Neural cell (in vitro differentiated cells): ENCODE results near the gene EPHX1. TPM values are rescaled to one million over a fixed set of nuclear protein-coding genes. Genes with fewer than 3 reads are reported as not detected.

ENCODE experiments used
- H2AFZ ChIP-seq: fragments of 200-600, 300-800 bp; sonication (generic), shearing (Covaris generic); 2 replicates; pipeline ENCODE4 v1.6.0; 2014; ENCODE audit warnings: low read depth, mild to moderate bottlenecking, antibody characterized with exemption, low read length, moderate library complexity
- H3F3A ChIP-seq: fragments of 200-600 bp; shearing (Covaris generic); 2 replicates; pipeline ENCODE4 v1.6.1; 2016; ENCODE audit warnings: mild to moderate bottlenecking, moderate library complexity, mixed read lengths, antibody characterized with exemption, low read length; ENCODE audit not compliant: insufficient read depth, poor library complexity, severe bottlenecking
- H3K27ac ChIP-seq: fragments of 200-600, 300-800 bp; sonication (generic), shearing (Covaris generic); 2 replicates; pipeline ENCODE4 v1.5.1; 2014; ENCODE audit warnings: mild to moderate bottlenecking, low read length, moderate library complexity
- H3K27me3 ChIP-seq: fragments of 300-800, 200-600 bp; sonication (generic), shearing (Covaris generic); 2 replicates; pipeline ENCODE4 v1.6.0; 2014; ENCODE audit warnings: mild to moderate bottlenecking, low read depth, low read length, moderate library complexity; ENCODE audit not compliant: insufficient read depth
- H3K36me3 ChIP-seq: fragments of 300-800, 200-600 bp; sonication (generic), shearing (Covaris generic); 2 replicates; pipeline ENCODE4 v1.5.1; 2014; ENCODE audit warnings: mild to moderate bottlenecking, antibody characterized with exemption, low read length, moderate library complexity; ENCODE audit not compliant: insufficient read depth
- H3K4me2 ChIP-seq: fragments of 300-800, 200-600 bp; sonication (generic), shearing (Covaris generic); 2 replicates; pipeline ENCODE4 v1.6.0; 2014; ENCODE audit warnings: mild to moderate bottlenecking, low read length
- H3K4me3 ChIP-seq: fragments of 300-800, 200-600 bp; sonication (generic), shearing (Covaris generic); 2 replicates; pipeline ENCODE4 v1.5.1; 2014; ENCODE audit warnings: mild to moderate bottlenecking, low read length, moderate library complexity
- H3K79me2 ChIP-seq: fragments of 200-600 bp; shearing (Covaris generic); replicated peaks from 2 replicates; pipeline ENCODE4 v1.6.0; 2014; ENCODE audit warnings: mild to moderate bottlenecking, low read length, moderate library complexity; ENCODE audit not compliant: insufficient read depth
- H3K9ac ChIP-seq: fragments of 300-800, 200-600 bp; sonication (generic), shearing (Covaris generic); 2 replicates; pipeline ENCODE4 v1.6.1; 2016; ENCODE audit warnings: mild to moderate bottlenecking, low read length, mixed read lengths
- H3K9me2 ChIP-seq: fragments of 200-600 bp; shearing (Covaris generic); 2 replicates; pipeline ENCODE4 v1.6.1; 2016; ENCODE audit warnings: mild to moderate bottlenecking, low read length, mixed read lengths; ENCODE audit not compliant: insufficient read depth
- H3K9me3 ChIP-seq: fragments of 200-600, 300-800 bp; sonication (generic), shearing (Covaris generic); 2 replicates; pipeline ENCODE4 v1.6.1; 2016; ENCODE audit warnings: mild to moderate bottlenecking, mixed run types, low read length, moderate library complexity, mixed read lengths
- H4K20me1 ChIP-seq: fragments of 200-600 bp; shearing (Covaris generic); 2 replicates; pipeline ENCODE4 v1.6.1; 2016; ENCODE audit warnings: mild to moderate bottlenecking, mixed run types; ENCODE audit not compliant: insufficient read depth
- EP300 ChIP-seq: fragments of 450-650 bp; conservative IDR thresholded peaks from 2 replicates; pipeline ENCODE4 v1.6.1; 2014; ENCODE audit warnings: antibody characterized with exemption, mild to moderate bottlenecking, moderate library complexity; ENCODE audit not compliant: poor library complexity, severe bottlenecking
- EZH2 ChIP-seq: fragments of 200-600, 300-800 bp; shearing (Covaris generic), sonication (generic); IDR thresholded peaks from 2 replicates; pipeline ENCODE4 v1.6.1; 2014; ENCODE audit warnings: antibody characterized with exemption, low read length, borderline replicate concordance, mild to moderate bottlenecking; ENCODE audit not compliant: insufficient read depth, poor library complexity, severe bottlenecking
- MXI1 ChIP-seq: fragments of 450-650 bp; conservative IDR thresholded peaks from 2 replicates; pipeline ENCODE4 v1.6.1; 2014; ENCODE audit warnings: antibody characterized with exemption, mild to moderate bottlenecking; ENCODE audit not compliant: poor library complexity, severe bottlenecking
- POLR2AphosphoS5 ChIP-seq: IDR thresholded peaks from 2 replicates; pipeline ENCODE4 v1.6.1; 2012
- RAD21 ChIP-seq: fragments of 450-650 bp; conservative IDR thresholded peaks from 2 replicates; pipeline ENCODE4 v1.6.1; 2014; ENCODE audit warnings: antibody characterized with exemption, mild to moderate bottlenecking, moderate library complexity
- REST ChIP-seq: IDR thresholded peaks from 2 replicates; pipeline ENCODE4 v1.6.1; 2012; ENCODE audit warnings: borderline replicate concordance
- SMC3 ChIP-seq: fragments of 450-650 bp; conservative IDR thresholded peaks from 2 replicates; pipeline ENCODE4 v1.6.1; 2014; ENCODE audit warnings: antibody characterized with exemption, mild to moderate bottlenecking, moderate library complexity; ENCODE audit not compliant: poor library complexity
- TAF1 ChIP-seq: IDR thresholded peaks from 2 replicates; pipeline ENCODE4 v1.6.1; 2012; ENCODE audit warnings: low read depth
- polyA plus RNA-seq: library from polyadenylated mRNA; depleted of rRNA; stranded (reverse); fragments of >200 nt; gene quantifications from 2 replicates; pipeline ENCODE4 v1.2.3, GENCODE V29; 2014
- TF ChIP-seq, protein P1 (sequence below): fragments of 450-650 bp; IDR thresholded peaks from 2 replicates; pipeline ENCODE4 v1.5.1; 2014; ENCODE audit warnings: antibody characterized with exemption, mild to moderate bottlenecking, moderate library complexity; ENCODE audit not compliant: poor library complexity, severe bottlenecking

EPHX1 gene
- polyA plus RNA-seq, 1 donor from 2014 or later, result 8.7 TPM

DNA sequence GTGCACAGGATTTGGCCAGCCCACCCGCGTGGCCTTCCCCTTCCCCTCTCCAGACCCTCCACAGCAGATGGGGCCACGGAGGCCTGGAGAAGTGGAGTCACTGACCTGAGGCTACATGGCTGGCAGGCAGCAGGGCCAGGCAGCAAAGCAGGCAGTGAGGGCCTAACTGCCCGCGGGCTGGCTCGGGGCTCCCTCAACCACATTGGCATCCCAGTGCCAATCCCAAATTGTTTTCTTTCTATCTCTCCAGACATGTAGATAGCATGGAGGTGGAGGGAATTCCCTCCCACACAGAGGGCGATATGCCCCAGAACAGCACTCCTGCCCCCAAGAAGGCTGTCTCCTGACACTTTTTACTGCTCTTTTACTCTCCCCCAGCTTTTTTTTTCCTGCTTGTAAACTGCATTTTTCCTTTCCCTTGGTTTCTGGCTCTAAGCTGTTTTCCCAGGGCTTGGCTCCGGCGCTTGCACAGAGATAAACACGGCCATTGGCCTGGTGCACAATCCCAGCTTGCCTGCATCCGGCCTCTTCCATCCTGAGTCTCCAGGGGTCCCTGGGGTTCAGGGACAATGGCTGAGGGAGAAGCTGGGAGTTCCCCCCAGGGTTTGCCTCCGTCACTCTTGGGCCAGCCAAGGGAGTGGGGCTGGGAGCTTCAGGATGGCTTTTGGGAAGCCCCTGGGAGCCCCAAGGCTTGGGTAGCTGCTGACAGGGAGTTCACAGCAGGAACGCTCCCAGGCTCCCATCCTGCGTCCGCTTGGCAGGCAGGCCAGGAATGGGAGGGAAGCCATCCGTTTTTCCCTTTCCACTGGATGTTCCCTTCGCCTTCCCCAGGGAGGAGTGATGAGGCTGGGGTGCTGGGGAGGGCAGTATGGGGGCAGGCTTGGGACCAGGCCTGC is 7.0 kb downstream of the EPHX1 start:
- TF ChIP-seq TAF1, result no peak
- TF ChIP-seq EP300, result no peak
- TF ChIP-seq EZH2, result no peak
- no peak for TF ChIP-seq MXI1
- no peak for TF ChIP-seq RAD21
- TF ChIP-seq SMC3, result no peak
- TF ChIP-seq, protein P1, sequence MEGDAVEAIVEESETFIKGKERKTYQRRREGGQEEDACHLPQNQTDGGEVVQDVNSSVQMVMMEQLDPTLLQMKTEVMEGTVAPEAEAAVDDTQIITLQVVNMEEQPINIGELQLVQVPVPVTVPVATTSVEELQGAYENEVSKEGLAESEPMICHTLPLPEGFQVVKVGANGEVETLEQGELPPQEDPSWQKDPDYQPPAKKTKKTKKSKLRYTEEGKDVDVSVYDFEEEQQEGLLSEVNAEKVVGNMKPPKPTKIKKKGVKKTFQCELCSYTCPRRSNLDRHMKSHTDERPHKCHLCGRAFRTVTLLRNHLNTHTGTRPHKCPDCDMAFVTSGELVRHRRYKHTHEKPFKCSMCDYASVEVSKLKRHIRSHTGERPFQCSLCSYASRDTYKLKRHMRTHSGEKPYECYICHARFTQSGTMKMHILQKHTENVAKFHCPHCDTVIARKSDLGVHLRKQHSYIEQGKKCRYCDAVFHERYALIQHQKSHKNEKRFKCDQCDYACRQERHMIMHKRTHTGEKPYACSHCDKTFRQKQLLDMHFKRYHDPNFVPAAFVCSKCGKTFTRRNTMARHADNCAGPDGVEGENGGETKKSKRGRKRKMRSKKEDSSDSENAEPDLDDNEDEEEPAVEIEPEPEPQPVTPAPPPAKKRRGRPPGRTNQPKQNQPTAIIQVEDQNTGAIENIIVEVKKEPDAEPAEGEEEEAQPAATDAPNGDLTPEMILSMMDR, result no peak
- no peak for TF ChIP-seq POLR2AphosphoS5
- no peak for TF ChIP-seq REST
- Histone ChIP-seq H3K9me2 (no peaks in the 10 kb centered on the region), H3K27me3 (no peaks in the 10 kb centered on the region), H3K79me2 (peaks cover 4% of the 10 kb centered on the region), H3K36me3 (no peaks in the 10 kb centered on the region), H2AFZ (no peak overlapping the region), H3K4me3 (no peak overlapping the region), H3F3A (no peaks in the 10 kb centered on the region), H4K20me1 (no peaks in the 10 kb centered on the region), H3K4me2 (no peak overlapping the region), H3K9me3 (no peaks in the 10 kb centered on the region), H3K9ac (no peak overlapping the region), H3K27ac (no peak overlapping the region)

GRCh38 chr1:225817611-225818061 is 7.7 kb downstream of the EPHX1 start:
- Histone ChIP-seq H3K9me3 (no peaks in the 10 kb centered on the region), H2AFZ (no peak overlapping the region), H3K9ac (no peak overlapping the region), H3K36me3 (no peaks in the 10 kb centered on the region), H3F3A (no peaks in the 10 kb centered on the region), H3K4me3 (no peak overlapping the region), H4K20me1 (no peaks in the 10 kb centered on the region), H3K79me2 (no peaks in the 10 kb centered on the region), H3K4me2 (no peak overlapping the region), H3K27me3 (no peaks in the 10 kb centered on the region), H3K27ac (no peak overlapping the region), H3K9me2 (no peaks in the 10 kb centered on the region)
- no peak for TF ChIP-seq SMC3
- no peak for TF ChIP-seq MXI1
- TF ChIP-seq EZH2, result no peak
- no peak for TF ChIP-seq REST
- no peak for TF ChIP-seq EP300
- no peak for TF ChIP-seq POLR2AphosphoS5
- no peak for TF ChIP-seq RAD21
- TF ChIP-seq TAF1, result no peak
- TF ChIP-seq, protein P1, result no peak
